HG03175 (cell line): ENCODE measurements around the gene CFAP251.
"Not testable (repeated sequence)": the region's sequence is repeated elsewhere in the genome, so short reads cannot be mapped to it uniquely, and the experiment has no call there.

Experiments
- ATAC-seq: cut with Tn5 transposase; IDR thresholded peaks from one replicate; pipeline ENCODE4 v1.9.1; 2021; ENCODE audit warnings: mild to moderate bottlenecking, moderate library complexity; ENCODE audit not compliant: unreplicated experiment

The CFAP251 gene

GRCh38 chr12:121917950-121918678, at the start of gene CFAP251:
CFAP251 (plus strand) TSS chr12:121918592; CDS start chr12:121921306, 2,714 bp downstream.
- peak; percentile 97 for ATAC-seq

GRCh38 chr12:121869229-121869628, 49.2 kb upstream of the CFAP251 start:
- ATAC-seq: not testable (repeated sequence)

- ATAC-seq: no peak
Measured at GRCh38 chr12:121871467-121871866, 46.9 kb upstream of the CFAP251 start.

GRCh38 chr12:121872546-121873215, 45.7 kb upstream of the CFAP251 start:
- no peak for ATAC-seq

GRCh38 chr12:121873216-121873569, 45.2 kb upstream of the CFAP251 start:
- no peak for ATAC-seq

- ATAC-seq: no peak
Measured at GRCh38 chr12:121874071-121874470, 44.3 kb upstream of the CFAP251 start.

- ATAC-seq: no peak
Measured at GRCh38 chr12:121875582-121875981, 42.8 kb upstream of the CFAP251 start.

GRCh38 chr12:121876080-121876447, 42.3 kb upstream of the CFAP251 start:
- not testable (repeated sequence) for ATAC-seq

GRCh38 chr12:121883315-121883660, 35.1 kb upstream of the CFAP251 start:
- ATAC-seq: no peak

- ATAC-seq: not testable (repeated sequence)
Measured at GRCh38 chr12:121885129-121885528, 33.3 kb upstream of the CFAP251 start.

- no peak for ATAC-seq
Measured at GRCh38 chr12:121888083-121888477, 30.3 kb upstream of the CFAP251 start.

- ATAC-seq: peak; percentile 93
Measured at GRCh38 chr12:121888478-121889273, 29.7 kb upstream of the CFAP251 start, which contains the start of gene PSMD9. PSMD9 (plus strand) TSS chr12:121888790; CDS start chr12:121888857, 67 bp downstream.

- ATAC-seq: no peak
Measured at GRCh38 chr12:121889274-121889624, 29.1 kb upstream of the CFAP251 start.

GRCh38 chr12:121889661-121890060, 28.7 kb upstream of the CFAP251 start:
- ATAC-seq: not testable (repeated sequence)

GRCh38 chr12:121892673-121893561, 25.5 kb upstream of the CFAP251 start:
- ATAC-seq: no peak

- ATAC-seq: no peak
Measured at GRCh38 chr12:121893961-121894460, 24.4 kb upstream of the CFAP251 start.

GRCh38 chr12:121894633-121895032, 23.8 kb upstream of the CFAP251 start:
- no peak for ATAC-seq

- no peak for ATAC-seq
Measured at GRCh38 chr12:121898287-121898686, 20.1 kb upstream of the CFAP251 start.

GRCh38 chr12:121899590-121899989, 18.8 kb upstream of the CFAP251 start:
- no peak for ATAC-seq

GRCh38 chr12:121903202-121903601, 15.2 kb upstream of the CFAP251 start:
- no peak for ATAC-seq

GRCh38 chr12:121905746-121906145, 12.6 kb upstream of the CFAP251 start:
- ATAC-seq: no peak
